GM19397 (cell line): ENCODE data around the gene KLK11.

Experiments used
- ATAC-seq: cut with Tn5 transposase; IDR thresholded peaks from one replicate; pipeline ENCODE4 v1.9.1; 2021; ENCODE audit warnings: mild to moderate bottlenecking, moderate library complexity; ENCODE audit not compliant: unreplicated experiment

KLK11 gene

DNA sequence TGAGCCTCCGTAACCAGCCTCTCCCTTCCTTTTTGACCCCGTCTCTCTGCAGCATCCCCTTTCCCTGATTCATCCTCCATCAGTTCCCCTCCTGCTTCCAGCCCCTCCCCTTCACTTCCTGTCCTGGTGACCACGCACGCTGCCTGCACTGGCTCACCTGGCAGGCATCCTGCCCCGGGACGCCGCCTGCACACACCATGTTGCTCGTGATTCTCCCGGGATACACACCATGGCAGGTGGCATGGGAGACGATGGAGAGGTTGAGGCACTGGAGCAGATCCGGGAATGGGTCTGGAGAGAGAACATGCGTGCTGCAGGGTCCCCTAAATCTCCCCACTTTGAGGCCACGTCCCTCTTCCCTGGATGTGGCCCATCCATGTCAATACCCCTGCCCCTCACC lies 4.2 kb upstream of the KLK11 start:
- no peak for ATAC-seq

DNA sequence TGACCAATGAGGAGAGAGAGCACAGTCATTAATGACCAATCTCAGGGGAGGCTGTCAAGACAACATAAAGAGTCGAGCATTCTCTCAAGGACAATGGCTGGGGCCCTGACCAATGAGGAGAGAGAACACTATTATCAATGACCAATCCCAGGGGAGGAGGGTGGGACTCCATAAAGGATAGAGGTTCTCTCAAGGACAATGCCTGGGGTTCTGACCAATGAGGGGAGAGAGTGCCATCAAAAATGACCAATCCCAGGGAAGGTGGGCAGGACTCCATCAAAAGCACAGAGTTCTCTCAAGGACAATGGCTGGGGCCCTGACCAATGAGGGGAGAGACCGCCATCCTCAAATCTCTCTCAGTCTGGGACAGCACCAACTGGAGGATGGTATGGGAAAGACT lies 3.3 kb upstream of the KLK11 start:
- no peak for ATAC-seq

DNA sequence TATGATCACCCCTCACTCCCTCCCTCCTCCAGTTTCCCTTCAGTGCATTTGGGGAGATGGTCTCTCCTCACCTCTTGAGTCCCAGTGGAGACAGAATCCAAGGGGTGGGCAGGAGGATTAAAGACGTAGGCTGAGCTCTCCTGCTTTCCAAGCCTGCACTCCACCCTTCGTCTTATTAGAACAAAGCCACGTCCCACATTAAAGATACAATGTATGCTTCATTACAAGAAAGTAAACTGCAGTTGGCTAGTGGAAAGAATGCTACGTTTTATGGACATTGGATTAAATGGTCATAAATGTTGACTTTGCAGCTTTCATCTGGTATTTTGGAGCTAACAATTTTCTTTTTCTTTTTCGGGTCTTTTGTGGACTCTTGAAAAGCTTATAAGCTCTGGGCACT lies 1.5 kb upstream of the KLK11 start:
- no peak for ATAC-seq

DNA sequence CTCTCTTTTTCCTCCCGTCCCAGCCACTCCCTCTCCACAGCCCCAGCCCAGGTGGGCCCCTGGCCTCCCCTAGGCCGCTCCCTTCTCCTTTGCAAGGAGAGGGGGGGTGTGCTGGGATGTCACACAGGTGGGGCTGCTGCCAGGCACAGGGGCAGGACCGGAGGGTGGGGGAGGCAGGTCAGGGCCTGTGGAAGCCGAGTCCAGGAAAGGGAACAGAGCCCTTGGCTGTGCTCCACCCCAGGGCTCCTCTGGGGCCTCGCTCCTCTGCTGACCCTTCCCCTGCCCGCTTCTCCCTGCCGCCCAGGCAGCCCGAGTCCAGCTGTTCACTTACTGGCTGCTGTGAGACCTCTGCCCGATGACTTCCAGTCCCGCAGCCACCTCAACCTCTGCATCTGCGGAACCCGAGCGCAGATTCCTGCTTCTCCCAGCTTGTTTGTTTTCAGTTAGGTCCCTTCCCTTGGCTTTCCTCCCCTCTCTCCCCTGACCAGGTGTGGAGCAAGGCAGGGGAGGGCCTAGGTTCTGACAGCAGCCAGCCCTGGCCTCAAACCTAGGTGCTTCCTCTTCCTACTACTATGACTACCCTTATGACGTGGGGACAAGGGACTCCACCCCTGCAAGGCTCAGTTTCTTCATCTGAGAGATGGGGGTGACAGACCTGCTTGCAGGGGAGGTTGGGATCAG lies 850 bp upstream of the KLK11 start:
- no peak for ATAC-seq

GRCh38 chr19:51025809-51026553 lies 435 bp downstream of the KLK11 start:
- ATAC-seq, result no peak

GRCh38 chr19:51025401-51025800 lies 1.0 kb downstream of the KLK11 start:
- no peak for ATAC-seq

- no peak for ATAC-seq
These were observed 1.5 kb downstream of the KLK11 start for GRCh38 chr19:51024924-51025323.

GRCh38 chr19:51023946-51024345 lies 2.5 kb downstream of the KLK11 start:
- no peak for ATAC-seq

DNA sequence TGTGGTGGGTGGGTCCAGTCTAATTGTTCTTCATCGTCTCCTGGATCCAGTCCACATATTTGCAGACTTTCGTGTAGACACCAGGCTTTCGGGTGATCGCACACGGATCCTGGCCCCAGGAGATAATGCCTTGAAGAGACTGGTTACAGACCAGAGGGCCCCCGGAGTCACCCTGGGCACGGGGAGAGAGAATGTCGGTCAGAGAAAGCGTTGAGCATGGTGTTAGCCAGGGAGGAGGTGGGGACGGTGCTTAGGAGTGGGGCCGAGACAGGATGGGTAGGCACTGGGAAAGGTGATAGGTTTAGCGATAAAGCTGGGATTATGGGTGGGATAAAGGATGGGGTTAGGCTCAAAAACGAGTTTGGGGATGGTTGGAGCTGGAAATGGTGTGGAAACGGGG lies 3.9 kb downstream of the KLK11 start:
- ATAC-seq, result no peak

DNA sequence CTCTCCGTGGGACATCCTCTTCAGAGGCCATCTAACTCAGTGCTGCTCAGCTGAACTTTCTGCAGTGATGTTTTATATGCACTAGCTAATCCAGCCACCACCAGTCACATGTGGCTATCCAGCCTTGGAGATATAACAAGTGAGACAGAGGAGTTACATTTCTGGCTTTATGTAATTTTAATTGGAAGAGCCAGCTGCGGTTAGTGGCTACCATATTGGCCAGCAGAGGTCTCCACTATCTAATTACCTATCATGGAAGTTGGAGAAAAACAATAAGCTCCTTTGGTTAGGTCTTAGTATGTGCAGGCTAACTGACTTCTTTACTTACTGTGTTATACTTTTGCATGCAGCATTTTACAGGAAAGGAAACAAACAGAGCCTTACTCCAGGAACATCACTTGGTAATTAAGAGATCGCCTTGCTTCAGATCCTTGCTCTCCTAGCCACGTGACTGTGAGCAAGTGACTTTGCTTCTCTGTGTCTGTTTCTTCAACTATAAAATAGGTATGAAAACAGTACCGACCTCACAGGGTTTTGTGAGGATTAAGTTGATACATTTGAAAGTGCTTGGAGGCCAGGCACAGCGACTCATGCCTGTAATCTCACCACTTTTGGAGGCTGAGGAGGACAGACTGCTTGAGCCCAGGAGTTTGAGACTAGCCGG lies 5.3 kb downstream of the KLK11 start:
- no peak for ATAC-seq

GRCh38 chr19:51019544-51019925 lies 6.9 kb downstream of the KLK11 start, which contains the start of gene KLK10:
KLK10 (minus strand) TSS chr19:51019709; CDS start chr19:51019130, 579 bp downstream.
- ATAC-seq, result no peak

DNA sequence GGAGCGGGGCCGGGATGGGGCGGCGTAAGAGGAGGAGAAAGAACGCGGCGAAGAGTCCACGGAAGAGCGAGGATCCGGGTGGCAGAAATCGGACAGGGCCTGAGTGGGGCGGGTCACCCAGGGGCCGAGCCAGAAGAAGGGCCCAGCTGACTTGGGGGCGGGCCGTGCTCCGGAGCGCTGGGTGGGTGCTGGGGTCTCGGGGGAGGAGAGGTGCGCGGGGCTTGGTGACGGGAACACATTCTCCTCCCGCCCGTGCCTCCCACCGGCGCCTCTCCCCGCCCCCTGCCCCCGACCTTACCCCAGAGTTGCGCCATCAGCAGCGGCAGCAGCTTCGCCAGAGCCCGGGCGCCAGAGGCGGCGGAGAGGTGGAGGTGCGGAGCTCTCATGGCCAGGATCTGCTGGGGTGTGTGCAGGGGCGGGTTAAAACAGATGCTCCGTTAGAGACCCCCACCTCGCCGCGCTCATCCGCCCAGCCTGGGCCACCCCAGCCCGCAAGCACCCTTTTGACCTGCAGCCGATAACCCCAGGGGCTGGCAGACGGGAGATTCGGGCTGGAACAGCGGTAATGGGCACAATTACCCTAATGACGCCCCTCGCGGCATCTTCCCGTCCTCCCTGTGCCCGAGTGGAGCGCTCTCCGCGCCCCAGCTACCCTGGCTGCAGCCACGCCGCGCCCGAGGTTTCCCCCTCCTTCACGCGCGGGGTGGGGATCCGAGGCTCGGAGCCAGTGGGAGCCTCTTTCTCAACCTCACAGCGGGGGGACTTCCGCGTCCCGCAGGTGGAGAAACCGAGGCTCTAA lies 7.5 kb downstream of the KLK11 start:
- no peak for ATAC-seq

- no peak for ATAC-seq
These were observed 9.4 kb downstream of the KLK11 start for GRCh38 chr19:51016798-51017683.

GRCh38 chr19:51015691-51016267 lies 10.6 kb downstream of the KLK11 start:
- ATAC-seq, result no peak

DNA sequence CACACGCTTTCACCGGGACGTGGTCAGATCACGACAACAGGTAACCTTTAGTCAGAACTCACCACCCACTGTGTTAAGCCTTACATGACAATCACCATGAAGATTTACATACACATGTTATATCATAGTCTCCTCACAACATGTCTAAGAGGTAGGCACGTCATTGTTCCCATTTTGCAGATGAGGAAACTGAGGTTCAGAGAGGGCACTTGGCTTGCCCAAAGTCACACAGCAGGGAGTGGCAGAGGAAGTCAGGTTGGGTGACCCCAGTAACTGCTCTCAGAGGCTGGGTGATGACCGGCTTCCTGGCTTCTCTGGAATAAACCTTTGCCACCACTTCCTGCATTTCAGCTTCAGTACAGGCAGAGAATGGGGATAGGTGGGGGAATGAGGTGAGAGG lies 12.2 kb downstream of the KLK11 start:
- no peak for ATAC-seq

GRCh38 chr19:51012661-51013190 lies 13.7 kb downstream of the KLK11 start:
- no peak for ATAC-seq

GRCh38 chr19:51010066-51010795 lies 16.2 kb downstream of the KLK11 start:
- no peak for ATAC-seq

- no peak for ATAC-seq
These were observed 17.1 kb downstream of the KLK11 start for GRCh38 chr19:51009061-51009891.
